A673 (cell line): Measurements from ENCODE around the gene POMT2. TPM values are rescaled to one million over a fixed set of nuclear protein-coding genes. Genes with fewer than 3 reads are reported as not detected.

Experiments
- BruUV-seq: library from RNA; stranded (reverse); fragments of 400-500 nt; replicated peaks from 2 replicates; lab custom pipeline; 2021; lab: Mats Ljungman, UMichigan
- CTCF ChIA-PET: fragments of 300-600 bp; sonication (Branson Sonifier 250); formaldehyde crosslinking; loops from one replicate; lab custom pipeline; 2022; ENCODE audit warnings: antibody characterized with exemption; lab: Charles Lee
- POLR2A ChIA-PET: fragments of 300-600 bp; sonication (Branson Sonifier 250); formaldehyde crosslinking; loops from one replicate; lab custom pipeline; 2022; ENCODE audit warnings: antibody characterized with exemption; ENCODE audit not compliant: low non-redundant PET; lab: Charles Lee
- DNase-seq: peaks from one replicate; pipeline ENCODE4 v3.0.0-alpha.2; 2015; ENCODE audit warnings: low spot score
- H3K27ac ChIP-seq: fragments of 200-600 bp; sonication (generic); 2 replicates; pipeline ENCODE4 v1.5.1; 2016; ENCODE audit warnings: mixed run types, low read depth, mild to moderate bottlenecking, mixed read lengths, antibody characterized with exemption, low read length; ENCODE audit not compliant: poor library complexity, severe bottlenecking
- H3K27me3 ChIP-seq: fragments of 200-600 bp; sonication (generic); replicated peaks from 2 replicates; pipeline ENCODE4 v1.6.1; 2017; ENCODE audit warnings: mixed run types, low read depth, mild to moderate bottlenecking, mixed read lengths, antibody characterized with exemption, low read length; ENCODE audit not compliant: insufficient read depth, poor library complexity
- H3K36me3 ChIP-seq: fragments of 200-600 bp; sonication (generic); 2 replicates; pipeline ENCODE4 v1.6.1; 2016; ENCODE audit warnings: mixed run types, mild to moderate bottlenecking, mixed read lengths, antibody characterized with exemption, low read length; ENCODE audit not compliant: insufficient read depth, poor library complexity, severe bottlenecking
- H3K4me1 ChIP-seq: fragments of 200-600 bp; sonication (generic); 2 replicates; pipeline ENCODE4 v1.6.1; 2017; ENCODE audit warnings: mixed run types, mild to moderate bottlenecking, mixed read lengths, antibody characterized with exemption, low read length; ENCODE audit not compliant: insufficient read depth, poor library complexity, severe bottlenecking
- H3K4me3 ChIP-seq: fragments of 200-600 bp; sonication (generic); 2 replicates; pipeline ENCODE4 v1.5.1; 2016; ENCODE audit warnings: low read depth, mixed run types, mild to moderate bottlenecking, mixed read lengths, low read length; ENCODE audit not compliant: poor library complexity, severe bottlenecking
- H3K9me3 ChIP-seq: fragments of 200-600 bp; sonication (generic); 2 replicates; pipeline ENCODE4 v1.6.1; 2016; ENCODE audit warnings: mixed run types, low read depth, mild to moderate bottlenecking, mixed read lengths, antibody characterized with exemption, low read length; ENCODE audit not compliant: poor library complexity, severe bottlenecking
- EZH2 ChIP-seq: fragments of 200-600 bp; sonication (generic); IDR thresholded peaks from 2 replicates; pipeline ENCODE4 v1.6.1; 2017; ENCODE audit warnings: borderline replicate concordance, low read depth, mild to moderate bottlenecking, mixed read lengths, antibody characterized with exemption, low read length; ENCODE audit not compliant: poor library complexity, severe bottlenecking
- intact Hi-C: fragments of 100-400 bp; cut with micrococcal nuclease; formaldehyde crosslinking; loops from one replicate; pipeline ENCODE4 v1.10.0; 2022; ENCODE audit not compliant: unreplicated experiment
- total RNA-seq: library from RNA; stranded (reverse); gene quantifications from 2 replicates; pipeline ENCODE4 v1.2.3, GENCODE V29; 2021
- TF ChIP-seq, protein P1 (sequence below): fragments of 300-800, 200-600 bp; sonication (generic); conservative IDR thresholded peaks from 2 replicates; pipeline ENCODE4 v1.5.1; 2017; ENCODE audit warnings: low read depth, mild to moderate bottlenecking, antibody characterized with exemption, low read length, moderate library complexity, mixed read lengths

The POMT2 gene
- total RNA-seq, 1 experiment from 2014 or later, result 55.6 TPM

- no TSS peak for BruUV-seq
- H3K9me3 ChIP-seq, result no peaks in the 10 kb centered on the region
- H3K4me3 ChIP-seq, result no peak overlapping the region
- peaks cover 6% of the 10 kb centered on the region for H3K4me1 ChIP-seq
- H3K36me3 ChIP-seq, result no peaks in the 10 kb centered on the region
- CTCF ChIA-PET, result no interaction called here
- intact Hi-C loops, result loop anchor here (10.0 kb wide), 1 partner anchor 220 kb away; no protein-coding TSS in a partner anchor
- H3K27ac ChIP-seq, result no peak overlapping the region
- DNase-seq, result no peak
- TF ChIP-seq, protein P1, sequence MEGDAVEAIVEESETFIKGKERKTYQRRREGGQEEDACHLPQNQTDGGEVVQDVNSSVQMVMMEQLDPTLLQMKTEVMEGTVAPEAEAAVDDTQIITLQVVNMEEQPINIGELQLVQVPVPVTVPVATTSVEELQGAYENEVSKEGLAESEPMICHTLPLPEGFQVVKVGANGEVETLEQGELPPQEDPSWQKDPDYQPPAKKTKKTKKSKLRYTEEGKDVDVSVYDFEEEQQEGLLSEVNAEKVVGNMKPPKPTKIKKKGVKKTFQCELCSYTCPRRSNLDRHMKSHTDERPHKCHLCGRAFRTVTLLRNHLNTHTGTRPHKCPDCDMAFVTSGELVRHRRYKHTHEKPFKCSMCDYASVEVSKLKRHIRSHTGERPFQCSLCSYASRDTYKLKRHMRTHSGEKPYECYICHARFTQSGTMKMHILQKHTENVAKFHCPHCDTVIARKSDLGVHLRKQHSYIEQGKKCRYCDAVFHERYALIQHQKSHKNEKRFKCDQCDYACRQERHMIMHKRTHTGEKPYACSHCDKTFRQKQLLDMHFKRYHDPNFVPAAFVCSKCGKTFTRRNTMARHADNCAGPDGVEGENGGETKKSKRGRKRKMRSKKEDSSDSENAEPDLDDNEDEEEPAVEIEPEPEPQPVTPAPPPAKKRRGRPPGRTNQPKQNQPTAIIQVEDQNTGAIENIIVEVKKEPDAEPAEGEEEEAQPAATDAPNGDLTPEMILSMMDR, result no peak
- POLR2A ChIA-PET, result no interaction called here
- no peaks in the 10 kb centered on the region for H3K27me3 ChIP-seq
These were observed 4.4 kb upstream of the POMT2 start for GRCh38 chr14:77324816-77325745.

DNA sequence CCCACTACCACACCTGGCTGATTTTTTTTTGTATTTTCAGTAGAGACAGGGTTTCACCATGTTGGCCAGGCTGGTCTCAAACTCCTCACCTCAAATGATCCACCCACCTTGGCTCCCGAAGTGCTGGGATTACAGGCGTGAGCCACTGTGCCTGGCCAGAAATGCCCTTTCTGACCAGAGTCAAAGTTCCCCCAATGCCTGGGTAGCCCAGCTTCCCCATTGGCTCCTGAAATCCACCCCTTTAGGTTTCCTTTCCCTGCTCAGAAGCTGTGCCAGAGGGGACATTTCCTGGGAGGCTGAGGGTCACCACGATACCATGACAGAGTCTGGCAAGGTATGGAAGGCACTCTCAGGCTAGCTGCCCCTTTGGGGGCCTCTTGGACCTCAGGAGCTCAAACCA, 3.6 kb upstream of the POMT2 start:
- ChIA-PET POLR2A (no interaction called here), CTCF (no interaction called here)
- H3K27ac ChIP-seq, result no peak overlapping the region
- H3K27me3 ChIP-seq, result no peaks in the 10 kb centered on the region
- H3K4me1 ChIP-seq, result peaks cover 14% of the 10 kb centered on the region
- DNase-seq, result no peak
- H3K9me3 ChIP-seq, result no peaks in the 10 kb centered on the region
- TF ChIP-seq, protein P1, result no peak
- TF ChIP-seq EZH2, result no peak
- no peak overlapping the region for H3K4me3 ChIP-seq
- BruUV-seq, result no TSS peak
- no peaks in the 10 kb centered on the region for H3K36me3 ChIP-seq
- intact Hi-C loops, result loop anchor here (10.0 kb wide), 1 partner anchor 221 kb away; no protein-coding TSS in a partner anchor

DNA sequence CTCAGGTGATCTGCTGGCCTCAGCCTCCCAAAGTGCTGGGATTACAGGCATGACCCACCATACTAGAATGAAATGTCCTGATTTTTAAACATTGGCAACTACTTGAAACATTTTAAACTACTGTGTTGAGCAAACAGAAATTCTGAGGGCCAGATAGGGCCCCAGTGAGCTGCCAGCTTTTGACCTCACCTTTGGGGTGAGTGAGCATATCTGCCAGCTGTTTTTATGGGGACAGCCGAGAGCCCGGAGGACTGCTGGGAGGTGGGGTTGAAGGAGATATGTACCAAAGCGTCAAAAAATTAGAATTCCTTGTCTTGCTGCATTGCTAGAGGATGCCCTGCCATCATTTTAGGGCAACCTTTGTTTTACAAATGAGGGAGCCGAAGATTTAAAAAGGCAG, 2.9 kb upstream of the POMT2 start:
- intact Hi-C loops, result loop anchor here (10.0 kb wide), 1 partner anchor 221 kb away; no protein-coding TSS in a partner anchor
- DNase-seq, result no peak
- POLR2A ChIA-PET, result no interaction called here
- no TSS peak for BruUV-seq
- Histone ChIP-seq H3K27me3 (no peaks in the 10 kb centered on the region), H3K9me3 (no peaks in the 10 kb centered on the region), H3K36me3 (no peaks in the 10 kb centered on the region), H3K4me3 (no peak overlapping the region), H3K27ac (no peak overlapping the region), H3K4me1 (peaks cover 17% of the 10 kb centered on the region)
- CTCF ChIA-PET, result no interaction called here
- TF ChIP-seq EZH2, result no peak
- TF ChIP-seq, protein P1, result no peak
